ENCODE data around the gene DMXL1. TPM values are rescaled to one million over a fixed set of nuclear protein-coding genes. Genes with fewer than 3 reads are reported as not detected.
A peak's percentile ranks its signal among the peaks of the same experiment; 100 is the strongest.

The DMXL1 gene
- total RNA-seq, 1 donor from 2014 or later, result 56.4 TPM

DNA sequence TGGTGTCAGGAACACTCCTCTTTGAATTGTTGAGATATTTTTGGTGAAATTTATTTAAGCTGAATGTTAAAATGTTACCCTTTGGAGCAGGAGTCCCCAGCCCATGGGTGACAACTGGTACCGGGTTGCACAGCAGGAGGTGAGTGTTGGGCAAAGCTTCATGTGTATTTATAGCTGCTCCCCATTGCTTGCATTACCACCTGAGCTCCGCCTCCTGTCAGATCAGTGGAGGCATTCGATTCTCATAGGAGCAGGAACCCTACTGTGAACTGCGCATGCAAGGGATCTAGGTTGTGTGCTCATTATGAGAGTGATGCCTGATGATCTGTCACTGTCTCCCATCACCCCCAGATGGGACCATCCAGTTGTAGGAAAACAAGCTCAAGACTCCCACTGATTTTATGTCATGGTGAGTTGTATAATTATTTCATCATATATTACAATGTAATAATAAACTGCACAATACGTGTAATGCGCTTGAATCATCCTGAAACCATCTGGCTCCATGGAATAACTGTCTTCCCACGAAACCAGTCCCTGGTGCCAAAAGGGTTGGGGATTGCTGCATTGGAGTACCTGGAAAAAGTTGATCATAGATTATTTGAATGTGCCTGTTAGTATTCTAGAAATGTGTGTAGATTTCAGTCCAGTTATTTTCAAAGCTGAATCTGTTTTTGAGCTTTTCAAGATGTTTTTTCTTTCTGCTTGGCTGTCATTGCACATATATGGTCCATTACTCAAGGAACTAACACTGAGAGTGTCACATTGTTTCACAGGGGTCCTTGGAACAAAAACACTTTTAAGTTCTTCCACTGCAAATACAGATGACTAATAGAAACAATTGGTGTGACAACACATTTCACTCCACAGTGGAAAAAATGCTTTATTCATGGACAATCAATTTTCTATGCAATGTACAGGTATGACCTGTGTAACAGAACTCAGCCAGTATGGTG lies 180.3 kb downstream of the DMXL1 start:
- no peak overlapping the region for H3K27ac ChIP-seq
- no peaks in the 10 kb centered on the region for H3K27me3 ChIP-seq (ENCODE audit: low read depth)
- TF ChIP-seq, protein P1, sequence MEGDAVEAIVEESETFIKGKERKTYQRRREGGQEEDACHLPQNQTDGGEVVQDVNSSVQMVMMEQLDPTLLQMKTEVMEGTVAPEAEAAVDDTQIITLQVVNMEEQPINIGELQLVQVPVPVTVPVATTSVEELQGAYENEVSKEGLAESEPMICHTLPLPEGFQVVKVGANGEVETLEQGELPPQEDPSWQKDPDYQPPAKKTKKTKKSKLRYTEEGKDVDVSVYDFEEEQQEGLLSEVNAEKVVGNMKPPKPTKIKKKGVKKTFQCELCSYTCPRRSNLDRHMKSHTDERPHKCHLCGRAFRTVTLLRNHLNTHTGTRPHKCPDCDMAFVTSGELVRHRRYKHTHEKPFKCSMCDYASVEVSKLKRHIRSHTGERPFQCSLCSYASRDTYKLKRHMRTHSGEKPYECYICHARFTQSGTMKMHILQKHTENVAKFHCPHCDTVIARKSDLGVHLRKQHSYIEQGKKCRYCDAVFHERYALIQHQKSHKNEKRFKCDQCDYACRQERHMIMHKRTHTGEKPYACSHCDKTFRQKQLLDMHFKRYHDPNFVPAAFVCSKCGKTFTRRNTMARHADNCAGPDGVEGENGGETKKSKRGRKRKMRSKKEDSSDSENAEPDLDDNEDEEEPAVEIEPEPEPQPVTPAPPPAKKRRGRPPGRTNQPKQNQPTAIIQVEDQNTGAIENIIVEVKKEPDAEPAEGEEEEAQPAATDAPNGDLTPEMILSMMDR (IDR thresholded peaks at IDR 0.05), result no peak
- DNase-seq, result no peak
- H3K4me1 ChIP-seq, result no peaks in the 10 kb centered on the region
- ATAC-seq, result no peak
- peaks cover 4% of the 10 kb centered on the region for H3K9me3 ChIP-seq
- intact Hi-C loops (cut with DNase I), result no loop called here
- H3K36me3 ChIP-seq, result peaks cover 6% of the 10 kb centered on the region
- H3K4me3 ChIP-seq, result no peak overlapping the region

DNA sequence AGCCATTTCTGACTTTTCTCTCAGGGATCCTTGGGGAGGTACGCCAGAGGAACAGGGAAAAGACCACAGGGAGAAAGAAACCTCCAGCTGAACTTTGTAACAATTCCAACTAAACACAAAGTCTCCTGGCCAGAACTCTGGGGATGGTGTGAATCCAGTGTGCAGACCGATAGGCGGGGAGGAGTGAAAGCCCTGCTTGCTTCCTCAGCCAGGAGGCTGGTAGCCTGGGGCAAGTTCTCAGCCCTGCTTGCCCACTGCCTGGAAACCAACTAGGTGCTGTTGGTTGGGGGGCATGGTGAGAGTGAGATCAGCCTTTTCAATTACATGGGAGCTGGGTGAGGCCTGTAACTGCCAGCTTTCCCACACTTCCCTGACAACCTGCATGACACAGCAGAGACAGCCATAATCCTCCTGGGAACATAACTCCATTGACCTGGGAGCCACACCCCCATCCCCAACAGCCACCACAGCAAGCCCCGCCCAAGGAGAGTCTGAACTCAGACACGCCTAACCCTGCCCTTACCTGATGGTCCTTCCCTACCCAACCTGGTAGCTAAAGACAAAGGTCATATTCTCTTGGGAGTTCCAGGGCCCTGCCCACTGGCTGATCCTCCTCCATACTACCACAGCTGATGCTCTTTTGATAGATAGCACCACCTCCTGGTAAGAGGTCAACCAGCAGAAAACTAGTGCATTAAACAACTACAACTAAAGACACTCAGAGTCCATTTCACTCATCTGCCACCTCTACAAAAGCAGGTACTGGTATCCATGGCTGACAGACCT lies 184.9 kb downstream of the DMXL1 start:
- peak; percentile 29 to 37 for ATAC-seq
- no peak for DNase-seq
- Histone ChIP-seq H3K4me1 (no peaks in the 10 kb centered on the region), H3K27ac (no peak overlapping the region), H3K9me3 (peaks cover 4% of the 10 kb centered on the region), H3K4me3 (no peak overlapping the region), H3K36me3 (no peaks in the 10 kb centered on the region), H3K27me3 (ENCODE audit: low read depth) (no peaks in the 10 kb centered on the region)
- intact Hi-C loops (cut with DNase I), result no loop called here
- TF ChIP-seq, protein P1 (IDR thresholded peaks at IDR 0.05), result no peak

DNA sequence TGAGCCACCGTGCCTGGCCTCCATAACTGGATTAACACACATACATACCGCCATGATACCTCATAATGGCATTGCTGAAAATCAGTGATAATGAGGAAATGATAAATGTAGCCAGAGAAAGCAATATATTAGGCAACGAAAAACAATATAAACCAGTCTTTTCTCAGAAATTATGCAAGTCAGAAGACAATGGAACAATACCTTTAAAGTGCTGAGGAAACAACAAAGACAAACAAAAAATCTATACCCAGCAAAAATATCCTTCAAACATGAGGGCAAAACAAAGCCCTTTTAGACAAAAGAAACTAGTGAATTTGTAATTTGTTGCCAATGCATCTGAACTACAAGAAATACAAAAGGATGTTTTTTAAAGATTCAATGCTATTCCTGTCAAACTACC lies 186.7 kb downstream of the DMXL1 start:
- no peaks in the 10 kb centered on the region for H3K4me1 ChIP-seq
- no peaks in the 10 kb centered on the region for H3K27me3 ChIP-seq (ENCODE audit: low read depth)
- intact Hi-C loops (cut with DNase I), result no loop called here
- TF ChIP-seq, protein P1 (IDR thresholded peaks at IDR 0.05), result no peak
- peaks cover 4% of the 10 kb centered on the region for H3K9me3 ChIP-seq
- no peaks in the 10 kb centered on the region for H3K36me3 ChIP-seq
- H3K27ac ChIP-seq, result no peak overlapping the region
- no peak for DNase-seq
- no peak overlapping the region for H3K4me3 ChIP-seq
- ATAC-seq, result no peak

DNA sequence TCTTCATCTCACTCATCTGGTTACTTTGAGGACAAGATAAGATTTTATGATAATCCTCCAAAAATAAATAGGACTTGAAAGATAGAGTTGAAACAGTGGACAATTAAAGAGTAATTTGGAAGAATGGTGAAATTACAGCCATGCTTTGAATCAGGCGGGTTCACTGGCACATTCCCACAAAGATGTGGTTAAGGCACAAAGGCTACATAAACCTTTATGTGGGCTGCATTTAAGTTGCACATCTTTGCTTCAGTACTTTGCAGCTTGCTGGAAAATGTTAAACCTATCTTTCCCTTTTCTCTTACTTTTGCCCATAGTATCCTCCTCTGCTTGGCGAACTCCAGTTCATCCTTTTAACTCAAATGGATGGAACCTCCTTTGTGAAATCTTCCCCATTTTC lies 192.8 kb downstream of the DMXL1 start:
- no peak overlapping the region for H3K4me3 ChIP-seq
- no peaks in the 10 kb centered on the region for H3K9me3 ChIP-seq
- H3K36me3 ChIP-seq, result no peaks in the 10 kb centered on the region
- ATAC-seq (no peak), DNase-seq (no peak)
- intact Hi-C loops (cut with DNase I), result no loop called here
- TF ChIP-seq, protein P1 (IDR thresholded peaks at IDR 0.05), result no peak
- H3K27me3 ChIP-seq (ENCODE audit: low read depth), result no peaks in the 10 kb centered on the region
- H3K27ac ChIP-seq, result no peak overlapping the region
- H3K4me1 ChIP-seq, result no peaks in the 10 kb centered on the region

DNA sequence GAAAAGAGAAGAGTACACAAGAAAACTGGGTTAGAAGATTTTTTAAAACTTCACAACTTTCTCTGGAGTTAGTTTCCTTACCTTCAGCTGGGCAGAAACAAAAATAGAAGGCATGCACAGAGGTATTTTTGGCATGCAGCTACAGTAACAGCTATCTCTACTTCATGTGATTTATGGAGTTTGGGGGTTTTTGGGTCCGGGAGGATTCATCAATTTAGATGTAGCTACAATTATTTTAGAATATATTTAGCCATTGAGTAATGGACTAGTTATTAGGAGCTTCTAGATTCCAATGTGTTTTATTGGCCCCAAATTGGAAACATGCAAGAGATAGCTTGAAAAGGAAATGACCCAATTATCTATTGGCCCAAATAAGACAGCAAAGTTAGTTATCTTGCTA lies 193.3 kb downstream of the DMXL1 start:
- TF ChIP-seq, protein P1 (IDR thresholded peaks at IDR 0.05), result no peak
- intact Hi-C loops (cut with DNase I), result no loop called here
- H3K4me3 ChIP-seq, result no peak overlapping the region

More for the DNA sequence above, 193.3 kb downstream of the DMXL1 start:
- H3K27ac ChIP-seq, result no peak overlapping the region
- DNase-seq (no peak), ATAC-seq (no peak)
- H3K9me3 ChIP-seq, result no peaks in the 10 kb centered on the region
- H3K27me3 ChIP-seq (ENCODE audit: low read depth), result no peaks in the 10 kb centered on the region
- peaks cover 1% of the 10 kb centered on the region for H3K4me1 ChIP-seq
- no peaks in the 10 kb centered on the region for H3K36me3 ChIP-seq
